Measurements from ENCODE around the gene PLPPR5.

GRCh38 chr1:98896711-98897445 is 107.8 kb downstream of the PLPPR5 start:
- TF ChIP-seq CTCF (IDR thresholded peaks at IDR 0.05; ENCODE audit: insufficient read depth, low read length, poor library complexity, severe bottlenecking): no peak
- no peak for TF ChIP-seq EZH2phosphoT487 (conservative IDR thresholded peaks at IDR 0.05; ENCODE audit: low read length)

Measured in SU-DHL-6 (cell line).